Neural progenitor cell (in vitro differentiated cells): ENCODE results near the gene GADD45B. TPM values are rescaled to one million over a fixed set of nuclear protein-coding genes. Genes with fewer than 3 reads are reported as not detected.
A peak's percentile ranks its signal among the peaks of the same experiment; 100 is the strongest.

ENCODE experiments used
- DNase-seq: peaks from one replicate; pipeline ENCODE4 v3.0.0-alpha.2; 2016; ENCODE audit warnings: low spot score
- H2AFZ ChIP-seq: fragments of 200-600 bp; sonication (generic); replicated peaks from 2 replicates; pipeline ENCODE4 v1.6.1; 2016; ENCODE audit warnings: antibody characterized with exemption
- H3F3A ChIP-seq: fragments of 200-600 bp; sonication (generic); 2 replicates; pipeline ENCODE4 v1.6.1; 2016; ENCODE audit warnings: antibody characterized with exemption, low read depth
- H3K27ac ChIP-seq: fragments of 200-600 bp; sonication (generic); 2 replicates; pipeline ENCODE4 v1.5.1; 2016; ENCODE audit warnings: mild to moderate bottlenecking
- H3K27me3 ChIP-seq: fragments of 200-600 bp; sonication (generic); 2 replicates; pipeline ENCODE4 v1.6.1; 2016; ENCODE audit warnings: mild to moderate bottlenecking, moderate library complexity
- H3K36me3 ChIP-seq: fragments of 200-600 bp; sonication (generic); 2 replicates; pipeline ENCODE4 v1.5.1; 2016
- H3K4me1 ChIP-seq: fragments of 200-600 bp; sonication (generic); 2 replicates; pipeline ENCODE4 v1.6.1; 2016; ENCODE audit warnings: mixed run types
- H3K4me2 ChIP-seq: fragments of 200-600 bp; sonication (generic); 2 replicates; pipeline ENCODE4 v1.6.1; 2016
- H3K4me3 ChIP-seq: fragments of 200-600 bp; sonication (generic); 2 replicates; pipeline ENCODE4 v1.5.1; 2016
- H3K79me2 ChIP-seq: fragments of 200-600 bp; sonication (generic); 2 replicates; pipeline ENCODE4 v1.6.1; 2016; ENCODE audit warnings: low read depth
- H3K9ac ChIP-seq: fragments of 200-600 bp; sonication (generic); 2 replicates; pipeline ENCODE4 v1.6.1; 2016
- H3K9me3 ChIP-seq: fragments of 200-600 bp; sonication (generic); 2 replicates; pipeline ENCODE4 v1.5.1; 2016; ENCODE audit warnings: low read depth
- H4K20me1 ChIP-seq: fragments of 200-600 bp; sonication (generic); 2 replicates; pipeline ENCODE4 v1.6.1; 2016; ENCODE audit warnings: low read depth
- H3K27ac Mint-ChIP-seq: 3 replicates; pipeline ENCODE4 v1.8.0; 2021; ENCODE audit warnings: mixed read lengths
- H3K27me3 Mint-ChIP-seq: 2 replicates; pipeline ENCODE4 v1.8.0; 2022; ENCODE audit warnings: low read depth, mild to moderate bottlenecking, inconsistent platforms, moderate library complexity, mixed read lengths; ENCODE audit not compliant: insufficient read depth
- H3K36me3 Mint-ChIP-seq: 3 replicates; pipeline ENCODE4 v1.8.0; 2021; ENCODE audit warnings: mixed read lengths
- H3K4me1 Mint-ChIP-seq: 3 replicates; pipeline ENCODE4 v1.8.0; 2021; ENCODE audit warnings: mixed read lengths
- H3K4me3 Mint-ChIP-seq: 3 replicates; pipeline ENCODE4 v1.8.0; 2021; ENCODE audit warnings: mild to moderate bottlenecking, moderate library complexity, mixed read lengths
- H3K9me3 Mint-ChIP-seq: 3 replicates; pipeline ENCODE4 v1.8.0; 2020; ENCODE audit warnings: mixed read lengths
- CTCF ChIP-seq: fragments of 200-600 bp; sonication (generic); IDR thresholded peaks from 2 replicates; pipeline ENCODE4 v1.5.1; 2017; ENCODE audit warnings: antibody characterized with exemption, mild to moderate bottlenecking
- EZH2 ChIP-seq: fragments of 200-600 bp; sonication (generic); IDR thresholded peaks from 2 replicates; pipeline ENCODE4 v1.6.1; 2017; ENCODE audit warnings: antibody characterized with exemption, mild to moderate bottlenecking, moderate library complexity
- EZH2phosphoT487 ChIP-seq: fragments of 200-600 bp; sonication (generic); IDR thresholded peaks from 2 replicates; pipeline ENCODE4 v1.6.1; 2017; ENCODE audit warnings: antibody characterized with exemption
- total RNA-seq: library from RNA; depleted of rRNA; stranded (reverse); fragments of >200 nt; gene quantifications from 2 replicates; pipeline ENCODE4 v1.2.3, GENCODE V29; 2015; ENCODE audit warnings: low replicate concordance

The GADD45B gene
- total RNA-seq, 1 donor from 2014 or later, result 6.2 TPM

- DNase-seq, result no peak
- H3K27ac Mint-ChIP-seq, result no peak overlapping the region
- peaks cover 98% of the 10 kb centered on the region for H4K20me1 ChIP-seq
Observed at GRCh38 chr19:2451138-2451537, 24.8 kb upstream of the GADD45B start.

GRCh38 chr19:2451741-2452140 lies 24.2 kb upstream of the GADD45B start:
- H2AFZ ChIP-seq, result no peak overlapping the region
- H3K9me3 ChIP-seq, result no peaks in the 10 kb centered on the region
- no peaks in the 10 kb centered on the region for H3K27me3 ChIP-seq
- H3K27ac ChIP-seq, result no peak overlapping the region
- H3K4me1 Mint-ChIP-seq, result peaks cover 17% of the 10 kb centered on the region
- H3K27ac Mint-ChIP-seq, result no peak overlapping the region
- H3K4me1 ChIP-seq, result peaks cover 11% of the 10 kb centered on the region
- peaks cover 3% of the 10 kb centered on the region for H3K27me3 Mint-ChIP-seq
- no peak for DNase-seq
- no peak for TF ChIP-seq EZH2
- TF ChIP-seq EZH2phosphoT487, result no peak
- TF ChIP-seq CTCF, result no peak
- H3K4me2 ChIP-seq, result no peak overlapping the region
- H3K9me3 Mint-ChIP-seq, result no peaks in the 10 kb centered on the region
- H3K79me2 ChIP-seq, result peaks cover 99% of the 10 kb centered on the region
- peaks cover 93% of the 10 kb centered on the region for H4K20me1 ChIP-seq
- no peak overlapping the region for H3K4me3 ChIP-seq
- peaks cover 11% of the 10 kb centered on the region for H3K36me3 Mint-ChIP-seq
- no peaks in the 10 kb centered on the region for H3K36me3 ChIP-seq
- H3K4me3 Mint-ChIP-seq, result no peak overlapping the region
- no peak overlapping the region for H3K9ac ChIP-seq
- H3F3A ChIP-seq, result no peaks in the 10 kb centered on the region

More at GRCh38 chr19:2451138-2451537, 24.8 kb upstream of the GADD45B start:
- H3K79me2 ChIP-seq, result peaks cover 100% of the 10 kb centered on the region
- H3K9me3 Mint-ChIP-seq, result no peaks in the 10 kb centered on the region
- H3K4me2 ChIP-seq, result no peak overlapping the region
- no peaks in the 10 kb centered on the region for H3K27me3 ChIP-seq
- H3K36me3 Mint-ChIP-seq, result peaks cover 11% of the 10 kb centered on the region
- no peak overlapping the region for H2AFZ ChIP-seq
- H3K36me3 ChIP-seq, result no peaks in the 10 kb centered on the region
- H3K9me3 ChIP-seq, result no peaks in the 10 kb centered on the region
- no peak overlapping the region for H3K4me3 ChIP-seq
- peaks cover 20% of the 10 kb centered on the region for H3K4me1 Mint-ChIP-seq
- H3K27me3 Mint-ChIP-seq, result peaks cover 3% of the 10 kb centered on the region
- H3K27ac ChIP-seq, result no peak overlapping the region
- no peak overlapping the region for H3K4me3 Mint-ChIP-seq
- TF ChIP-seq EZH2phosphoT487 (no peak), CTCF (no peak), EZH2 (no peak)
- H3K9ac ChIP-seq, result no peak overlapping the region
- peaks cover 17% of the 10 kb centered on the region for H3K4me1 ChIP-seq
- no peaks in the 10 kb centered on the region for H3F3A ChIP-seq

GRCh38 chr19:2453431-2454025 lies 22.4 kb upstream of the GADD45B start:
- Histone ChIP-seq H4K20me1 (peaks cover 75% of the 10 kb centered on the region), H3K4me2 (no peak overlapping the region), H2AFZ (no peak overlapping the region), H3K4me1 (peaks cover 11% of the 10 kb centered on the region), H3K9ac (no peak overlapping the region), H3F3A (peaks cover 8% of the 10 kb centered on the region), H3K4me3 (no peak overlapping the region), H3K9me3 (no peaks in the 10 kb centered on the region), H3K79me2 (peaks cover 81% of the 10 kb centered on the region), H3K36me3 (no peaks in the 10 kb centered on the region), H3K27me3 (no peaks in the 10 kb centered on the region), H3K27ac (no peak overlapping the region)
- H3K27me3 Mint-ChIP-seq, result peaks cover 3% of the 10 kb centered on the region
- H3K36me3 Mint-ChIP-seq, result peaks cover 7% of the 10 kb centered on the region
- no peak overlapping the region for H3K27ac Mint-ChIP-seq
- peak overlapping the region; percentile 63 for H3K4me3 Mint-ChIP-seq
- TF ChIP-seq CTCF, result no peak
- TF ChIP-seq EZH2phosphoT487, result no peak
- no peak for TF ChIP-seq EZH2
- DNase-seq, result no peak
- peaks cover 14% of the 10 kb centered on the region for H3K4me1 Mint-ChIP-seq
- no peaks in the 10 kb centered on the region for H3K9me3 Mint-ChIP-seq
